ENCODE data around the gene LMBR1.

LMBR1 gene

GRCh38 chr7:156791241-156791640 lies 101.7 kb downstream of the LMBR1 start:
- DNase-seq = no peak

GRCh38 chr7:156790264-156790663 lies 102.7 kb downstream of the LMBR1 start:
- DNase-seq = no peak

- DNase-seq = no peak
Observed at GRCh38 chr7:156785998-156786543, 106.9 kb downstream of the LMBR1 start.

- no peak for DNase-seq
Observed at GRCh38 chr7:156783864-156784263, 109.1 kb downstream of the LMBR1 start.

DNA sequence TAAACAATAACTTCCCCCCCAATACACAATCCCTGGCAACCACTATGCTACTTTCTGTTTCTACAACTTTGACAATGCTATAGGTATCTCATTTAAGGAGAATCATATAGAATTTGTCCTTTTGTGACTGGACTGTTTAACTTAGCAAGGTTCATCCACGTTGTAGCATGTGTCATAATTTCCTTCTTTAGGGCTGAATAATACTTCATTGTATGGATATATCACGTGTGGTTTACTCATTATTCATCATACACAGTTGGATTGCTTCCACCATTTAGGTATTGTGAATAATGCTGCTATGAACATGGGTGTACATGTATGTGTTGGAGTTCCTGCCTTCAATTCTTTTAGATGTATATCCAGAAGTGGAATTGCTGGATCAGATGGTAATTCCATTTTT lies 111.0 kb downstream of the LMBR1 start:
- no peak for DNase-seq

GRCh38 chr7:156780724-156781455 lies 112.1 kb downstream of the LMBR1 start:
- DNase-seq = peak in 1 of 2 donors; percentile 3

DNA sequence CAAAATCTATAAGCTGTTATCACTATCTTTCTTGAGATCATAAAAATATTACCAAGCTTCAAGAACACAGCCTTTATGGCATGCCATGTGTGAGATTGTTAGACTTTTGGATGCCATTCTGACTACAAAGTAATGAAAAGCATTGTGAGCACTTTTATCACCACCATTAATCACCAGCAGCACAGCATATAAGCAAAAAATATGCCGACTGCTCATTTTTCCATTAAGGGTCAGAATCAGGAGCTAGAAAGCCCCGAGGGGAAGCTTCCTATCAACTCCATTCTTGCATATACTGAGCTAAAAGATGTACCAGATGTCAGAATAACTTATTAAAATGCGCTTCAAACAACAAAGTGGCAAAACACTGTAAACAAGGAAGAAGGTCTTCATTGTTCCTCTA lies 114.3 kb downstream of the LMBR1 start:
- DNase-seq = no peak

DNA sequence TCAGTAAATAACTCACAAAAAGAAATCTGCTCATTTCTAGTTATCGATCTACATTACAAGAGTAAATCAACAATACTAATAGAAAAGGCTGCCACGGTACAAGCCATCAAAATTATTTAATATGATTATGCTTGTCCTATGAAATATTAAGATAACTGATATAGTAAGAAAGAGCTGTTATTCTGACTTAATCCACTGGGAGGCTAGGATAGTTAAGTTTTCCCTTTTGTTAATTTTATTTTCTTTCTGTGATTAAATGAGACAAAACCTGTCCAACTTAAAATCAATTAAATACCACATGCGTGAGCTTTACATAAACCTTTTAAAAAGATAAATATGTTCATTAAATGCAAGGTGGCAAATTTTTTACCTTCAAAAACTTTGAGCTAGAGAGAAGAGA lies 114.8 kb downstream of the LMBR1 start:
- DNase-seq = no peak

- DNase-seq = no peak
Observed at GRCh38 chr7:156777364-156778069, 115.5 kb downstream of the LMBR1 start.

GRCh38 chr7:156776527-156776926 lies 116.5 kb downstream of the LMBR1 start:
- no peak for DNase-seq

GRCh38 chr7:156773966-156774365 lies 119.0 kb downstream of the LMBR1 start:
- DNase-seq = peak in 1 of 2 donors; percentile 20

DNA sequence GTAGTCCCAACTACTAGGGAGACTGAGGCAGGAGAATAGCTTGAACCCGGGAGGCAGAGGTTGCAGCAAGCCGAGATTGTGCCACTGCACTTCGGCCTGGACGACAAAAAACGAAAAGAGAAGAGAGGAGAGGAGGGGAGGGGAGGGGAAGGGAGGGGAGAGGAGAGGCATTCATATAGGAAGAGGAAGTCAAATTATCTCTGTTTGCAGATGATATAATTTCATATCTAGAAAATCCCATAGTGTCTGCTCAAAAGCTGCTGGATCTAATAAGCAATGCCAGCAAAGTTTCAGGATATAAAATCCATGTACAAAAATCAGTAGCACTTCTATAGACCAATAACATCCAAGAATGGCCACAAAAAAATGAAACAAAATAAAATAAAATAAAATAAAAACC lies 120.3 kb downstream of the LMBR1 start:
- DNase-seq = no peak

- DNase-seq = no peak
Observed at GRCh38 chr7:156768698-156769472, 124.1 kb downstream of the LMBR1 start.

GRCh38 chr7:156766666-156767065 lies 126.3 kb downstream of the LMBR1 start:
- DNase-seq = no peak

- DNase-seq = no peak
Observed at GRCh38 chr7:156765901-156766656, 126.9 kb downstream of the LMBR1 start.

DNA sequence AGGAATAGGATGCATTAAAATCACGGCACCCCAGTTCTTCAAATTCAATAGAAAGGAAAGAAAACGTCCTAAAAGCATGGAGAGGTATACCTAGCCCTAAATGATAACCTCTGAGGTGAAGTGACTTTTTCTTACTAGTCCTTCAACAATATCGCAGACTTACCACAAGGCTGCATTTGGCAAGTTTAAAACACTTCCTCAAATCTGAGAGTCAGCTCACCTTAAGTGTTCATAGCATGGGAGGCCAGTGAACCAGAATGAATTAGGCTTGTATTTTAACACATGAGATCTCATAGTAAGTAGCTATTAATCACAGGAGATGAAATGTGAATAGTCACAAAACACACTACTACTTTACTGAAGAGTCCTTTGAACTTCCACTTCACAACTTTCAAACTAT lies 128.2 kb downstream of the LMBR1 start:
- no peak for DNase-seq

DNA sequence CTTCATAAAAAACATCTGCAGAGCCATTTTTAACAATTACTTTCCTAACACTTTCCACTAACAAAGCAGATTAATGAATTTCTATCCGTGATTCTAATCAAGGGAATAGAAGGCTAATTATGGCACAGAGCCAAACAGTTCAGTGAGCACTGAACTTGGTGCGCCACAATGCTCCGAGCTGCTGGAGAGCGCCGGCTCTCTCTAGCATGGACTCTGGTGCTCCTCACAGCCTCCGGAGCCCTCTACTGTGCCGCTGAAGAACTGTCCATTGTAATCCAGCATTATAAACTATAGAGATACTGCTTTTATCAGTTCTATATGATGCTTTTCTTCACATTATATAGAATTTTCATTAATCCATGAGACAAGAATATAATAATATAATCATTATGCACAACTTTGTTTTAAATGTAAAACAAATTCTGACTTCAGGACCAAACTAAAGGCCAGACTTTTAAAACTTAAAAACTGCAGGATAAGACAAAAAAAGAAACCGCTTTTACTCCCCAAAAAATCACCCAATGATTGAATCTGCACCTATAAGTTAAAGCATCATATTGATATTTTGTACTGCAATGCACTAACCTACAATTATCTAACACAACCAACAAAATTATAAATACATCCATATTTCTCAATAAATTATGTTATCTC lies 128.8 kb downstream of the LMBR1 start:
- no peak for DNase-seq

DNA sequence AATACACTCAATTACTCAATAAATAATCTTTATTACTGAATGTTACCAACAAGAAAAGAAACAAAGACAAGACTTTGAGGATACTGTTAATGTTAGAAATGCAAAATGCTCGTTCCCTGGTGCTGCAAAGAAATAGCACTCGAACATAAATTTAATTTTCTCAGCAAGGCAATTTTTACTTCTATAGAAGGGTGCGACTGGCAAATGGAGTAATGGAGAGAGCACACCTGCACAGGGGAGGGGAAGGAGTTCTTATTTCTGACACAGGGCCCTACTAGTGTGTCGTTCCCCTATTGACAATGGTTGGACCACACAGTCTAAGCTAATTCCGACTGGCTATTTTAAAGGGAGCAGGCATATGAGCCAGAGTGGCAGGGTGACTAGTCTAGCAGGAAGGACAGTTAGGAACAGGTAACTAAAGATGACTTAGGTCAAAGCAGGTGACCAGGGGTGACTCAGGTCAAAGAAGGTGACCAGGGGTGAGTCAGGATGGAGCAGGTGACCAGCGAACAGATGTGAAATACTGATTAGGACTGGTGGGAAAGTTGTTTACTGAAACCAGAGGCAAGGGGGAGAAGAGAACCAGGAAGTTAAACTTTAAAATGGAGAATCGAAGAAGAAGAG lies 133.3 kb downstream of the LMBR1 start:
- DNase-seq = no peak

DNA sequence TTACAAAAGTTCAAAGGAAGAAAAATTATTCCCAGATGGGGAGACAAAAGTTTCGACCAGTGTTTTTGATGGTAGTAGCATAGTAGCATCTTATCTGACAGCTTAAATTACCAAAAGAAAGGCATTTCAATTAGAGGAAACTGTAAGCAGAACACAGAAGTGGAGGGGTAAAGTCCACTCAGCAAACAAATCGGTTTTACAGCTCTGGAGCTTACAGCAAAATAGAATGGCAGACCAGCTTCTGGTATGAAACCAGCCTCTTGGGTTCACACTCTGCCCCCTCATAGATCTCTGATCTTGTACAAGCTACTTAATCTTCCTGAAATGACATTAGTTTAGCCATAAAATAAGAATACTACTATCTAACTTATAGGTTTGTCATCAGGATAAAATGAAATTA lies 133.8 kb downstream of the LMBR1 start:
- DNase-seq = no peak

DNA sequence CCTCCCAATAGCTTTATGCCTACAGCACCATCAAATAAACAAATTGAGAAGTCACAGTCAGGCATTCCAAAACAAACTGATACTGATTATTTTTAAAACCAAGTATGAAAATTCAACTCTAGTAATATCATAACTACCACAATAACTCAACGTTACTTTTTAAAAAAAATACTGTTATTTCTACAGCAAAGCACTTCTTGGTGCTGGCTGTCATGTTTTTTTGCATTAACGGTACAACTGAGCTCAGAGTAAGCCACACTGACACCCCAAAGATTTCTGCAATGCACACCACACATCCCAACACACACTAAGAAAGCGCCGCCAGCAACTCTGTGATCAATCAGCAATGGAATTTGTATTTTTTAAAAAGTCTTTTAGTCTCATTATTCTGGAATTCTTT lies 138.8 kb downstream of the LMBR1 start:
- no peak for DNase-seq

DNA sequence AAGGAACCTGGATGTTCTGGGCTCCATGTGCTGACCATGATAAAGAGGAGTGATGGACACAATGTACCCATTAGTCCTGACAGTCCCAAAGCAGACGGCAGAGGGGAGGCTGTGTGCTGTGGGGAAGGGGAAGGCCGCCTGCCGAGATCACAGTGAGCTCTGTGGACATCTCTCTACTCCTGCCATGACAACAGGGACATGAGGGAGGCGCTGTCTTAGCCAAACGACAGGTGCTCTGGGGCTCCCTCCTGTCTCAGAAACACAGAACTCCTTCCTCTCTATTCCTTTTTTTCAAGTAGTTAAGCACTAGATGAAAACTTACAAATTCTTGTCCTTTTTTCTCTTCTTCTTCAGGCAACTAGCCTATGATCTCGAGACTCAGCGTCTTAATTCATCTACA lies 139.4 kb downstream of the LMBR1 start:
- no peak for DNase-seq

- peak; percentile 24 to 62 for DNase-seq
Observed at GRCh38 chr7:156753229-156753560, 139.8 kb downstream of the LMBR1 start.

Measured in inflammatory macrophage treated with lipopolysaccharide for 1 hour (primary cell).